Adrenal gland (tissue), 12 donors: ENCODE measurements around the gene CTBP2. TPM values are rescaled to one million over a fixed set of nuclear protein-coding genes. Genes with fewer than 3 reads are reported as not detected.
"Not testable (repeated sequence)": the region's sequence is repeated elsewhere in the genome, so short reads cannot be mapped to it uniquely, and the experiment has no call there.

Source experiments
- DNase-seq, 7 donors: peaks; one replicate each; pipeline ENCODE4 v3.0.0-alpha.2; 2019 to 2020
- H3K27ac ChIP-seq, 5 donors: fragments of 200-600 bp; sonication (generic) in 4 of 5; 1 replicate in 3 of 5; 2 replicates in 2 of 5; pipeline versions ENCODE4 v1.5.1 to v1.8.0; 2016 to 2020; ENCODE audit warnings: mild to moderate bottlenecking in 1 of 5
- H3K27me3 ChIP-seq: fragments of 200-600 bp; 2 replicates; pipeline ENCODE4 v1.8.0; 2021
- H3K36me3 ChIP-seq, 2 donors: fragments of 200-600 bp; replicated peaks in 1 of 2; 1 replicate in 1 of 2; 2 replicates in 1 of 2; pipeline versions ENCODE4 v1.5.1 to v1.8.0; 2018 to 2022
- H3K4me1 ChIP-seq, 2 donors: fragments of 200-600 bp; replicated peaks in 1 of 2; 1 replicate in 1 of 2; 2 replicates in 1 of 2; pipeline versions ENCODE4 v1.5.1 to v1.8.0; 2018 to 2021
- H3K4me3 ChIP-seq, 4 donors: fragments of 200-600 bp; sonication (generic) in 3 of 4; one replicate each; pipeline ENCODE4 v1.5.1; 2016 to 2018
- H3K9me3 ChIP-seq, 3 donors: fragments of 200-600 bp; sonication (generic) in 1 of 3; replicated peaks in 1 of 3; 1 replicate in 2 of 3; 2 replicates in 1 of 3; pipeline versions ENCODE4 v1.5.1 to v1.8.0; 2016 to 2021
- POLR2A ChIP-seq, 2 donors: fragments of 450-650 bp; IDR thresholded peaks; one replicate each; pipeline ENCODE4 v1.6.1; 2017; ENCODE audit warnings: antibody characterized with exemption in 2 of 2, mild to moderate bottlenecking in 2 of 2, moderate library complexity in 1 of 2
- WGBS, 4 donors: extraction: QIAGEN DNeasy Blood & Tissue Kit in 2 of 4; methylation state at CpG; one replicate each; pipeline versions ENCODE4 v1.1.5 to v1.1.7; 2013 to 2017; 5-methylcytosine and 5-hydroxymethylcytosine counted together
- intact Hi-C, 2 donors: fragments of 100-400 bp; cut with DNase I; formaldehyde crosslinking; loops; one replicate each; pipeline versions ENCODE4 v1.14.1 to v1.15.0; 2022 to 2023
- polyA plus RNA-seq, 3 donors: library from polyadenylated mRNA; stranded (reverse); fragments of 200-250 nt in 2 of 3; fragments of 350-450 nt in 1 of 3; fragmentation: Illumina TruSeq in 1 of 3; extraction: RNeasy Lipid Tissue Mini Kit (QIAGEN cat#74804) in 1 of 3; gene quantifications; one replicate each; pipeline ENCODE4 v1.2.3, GENCODE V29; 2013 to 2014
- total RNA-seq, 9 donors: library from RNA; depleted of rRNA in 4 of 9; stranded (reverse); fragments of >200 nt in 4 of 9; fragments of 120-200 nt in 1 of 9; fragmentation: NEBNext Ultra II Directional in 1 of 9; extraction: Animal tissue kit (Norgen Biotek cat#: 25700) in 1 of 9; gene quantifications; one replicate each; pipeline versions ENCODE4 v1.1.0 to v1.2.4, GENCODE V29; 2013 to 2023
- TF ChIP-seq, protein P1 (sequence below), 6 experiments: fragments of 450-650 bp in 4 of 6; fragments of 200-600 bp in 2 of 6; sonication (generic) in 1 of 6; IDR thresholded peaks; 1 replicate in 5 of 6; 2 replicates in 1 of 6; pipeline versions ENCODE4 v1.5.1 to v1.8.0; 2016 to 2021; ENCODE audit warnings: antibody characterized with exemption in 6 of 6, mild to moderate bottlenecking in 2 of 6, moderate library complexity in 1 of 6
- donor health status: healthy with polysubstance abuse.
- donor health status: Bipolar disorder and iron deficiency.
- donor health status: DM: yes; HTN: yes; CAD: no.
- donor health status: DM: no; HTN: no; CAD: no.
- donor health status: DM: no; HTN: no; CAD: no.
- donor health status: DM: yes; HTN: yes; CAD: no.

Gene CTBP2
- total and polyA plus RNA-seq, 12 donors: 25.3 to 66.5 (median 45.7) TPM

- Histone ChIP-seq H3K4me1 (peaks cover 5 to 7% of the 10 kb centered on the region in 2 donors), H3K36me3 (no peaks in the 10 kb centered on the region), H3K9me3 (no peaks in the 10 kb centered on the region), H3K27me3 (no peaks in the 10 kb centered on the region), H3K4me3 (no peak overlapping the region), H3K27ac (no peak overlapping the region)
- no peak for TF ChIP-seq POLR2A (IDR thresholded peaks at IDR 0.05)
- TF ChIP-seq, protein P1, sequence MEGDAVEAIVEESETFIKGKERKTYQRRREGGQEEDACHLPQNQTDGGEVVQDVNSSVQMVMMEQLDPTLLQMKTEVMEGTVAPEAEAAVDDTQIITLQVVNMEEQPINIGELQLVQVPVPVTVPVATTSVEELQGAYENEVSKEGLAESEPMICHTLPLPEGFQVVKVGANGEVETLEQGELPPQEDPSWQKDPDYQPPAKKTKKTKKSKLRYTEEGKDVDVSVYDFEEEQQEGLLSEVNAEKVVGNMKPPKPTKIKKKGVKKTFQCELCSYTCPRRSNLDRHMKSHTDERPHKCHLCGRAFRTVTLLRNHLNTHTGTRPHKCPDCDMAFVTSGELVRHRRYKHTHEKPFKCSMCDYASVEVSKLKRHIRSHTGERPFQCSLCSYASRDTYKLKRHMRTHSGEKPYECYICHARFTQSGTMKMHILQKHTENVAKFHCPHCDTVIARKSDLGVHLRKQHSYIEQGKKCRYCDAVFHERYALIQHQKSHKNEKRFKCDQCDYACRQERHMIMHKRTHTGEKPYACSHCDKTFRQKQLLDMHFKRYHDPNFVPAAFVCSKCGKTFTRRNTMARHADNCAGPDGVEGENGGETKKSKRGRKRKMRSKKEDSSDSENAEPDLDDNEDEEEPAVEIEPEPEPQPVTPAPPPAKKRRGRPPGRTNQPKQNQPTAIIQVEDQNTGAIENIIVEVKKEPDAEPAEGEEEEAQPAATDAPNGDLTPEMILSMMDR (IDR thresholded peaks at IDR 0.05): no peak
- intact Hi-C loops: loop anchor here in 1 of 2 donors (10.0 kb wide), 1 partner anchor 171 kb away; no protein-coding TSS in a partner anchor
- DNase-seq: no peak
- 58 to 65% (median 61%) methylated on average over 5 of the region's 5 CpGs for WGBS, 4 donors
Observed at GRCh38 chr10:125163803-125164202, 3.4 kb upstream of the CTBP2 start.

GRCh38 chr10:125163312-125163711, 2.9 kb upstream of the CTBP2 start:
- intact Hi-C loops: loop anchor here in 1 of 2 donors (10.0 kb wide), 1 partner anchor 171 kb away; no protein-coding TSS in a partner anchor
- not testable (repeated sequence) for H3K4me3 ChIP-seq, H3K27ac ChIP-seq, H3K36me3 ChIP-seq, H3K9me3 ChIP-seq, H3K27me3 ChIP-seq, H3K4me1 ChIP-seq
- DNase-seq: peak in 2 of 7 donors; percentile 13 to 46
- WGBS, 4 donors: 91 to 96% (median 94%) methylated on average over 19 of the region's 19 CpGs

DNA sequence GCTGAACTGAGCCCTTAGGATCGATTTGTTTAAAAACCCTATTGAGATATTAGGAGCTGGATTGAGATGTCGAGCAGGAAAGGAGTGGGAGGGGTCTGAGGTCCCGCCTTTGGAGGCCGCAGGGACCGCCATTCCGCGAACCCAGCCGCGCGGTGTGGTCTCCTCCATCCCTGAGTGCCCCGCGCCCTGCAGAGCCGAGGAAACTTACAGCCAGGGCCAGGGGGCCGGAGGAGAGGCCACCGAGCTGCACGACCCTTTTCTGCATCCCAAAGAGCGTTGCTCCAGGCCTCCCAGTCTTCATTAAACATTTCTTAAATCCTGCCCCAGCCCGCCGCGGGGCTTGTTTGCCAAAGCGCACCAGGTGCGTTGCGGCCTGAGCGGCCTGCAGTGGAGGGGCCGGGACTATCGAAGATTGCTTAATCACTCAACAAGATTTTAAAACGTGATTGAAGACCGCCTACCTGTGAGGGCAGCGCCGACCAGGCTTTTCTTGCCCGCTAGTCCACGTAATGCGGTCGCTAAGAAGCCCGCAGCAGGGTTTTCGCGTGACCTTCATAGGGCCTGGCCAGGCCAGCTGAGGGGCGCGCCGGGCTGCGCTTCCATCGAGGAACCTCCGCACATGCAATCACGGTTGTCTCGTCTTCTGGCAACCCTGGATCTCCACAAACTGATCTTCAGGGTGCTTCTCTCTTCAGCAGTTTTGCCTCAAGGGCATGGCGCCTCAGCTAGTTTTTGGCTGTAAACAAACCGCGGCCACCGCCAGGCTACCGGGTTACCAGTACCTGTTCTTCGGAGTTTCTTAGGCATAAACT, 2.0 kb upstream of the CTBP2 start:
- TF ChIP-seq, protein P1 (IDR thresholded peaks at IDR 0.05): no peak
- TF ChIP-seq POLR2A (IDR thresholded peaks at IDR 0.05): no peak
- peak in 3 of 7 donors; percentile 23 to 52 (median 26) for DNase-seq
- 76 to 82% (median 78%) methylated on average over 20 to 51 of the region's 51 CpGs for WGBS, 4 donors
- H3K9me3 ChIP-seq: no peaks in the 10 kb centered on the region
- no peaks in the 10 kb centered on the region for H3K27me3 ChIP-seq
- intact Hi-C loops: loop anchor here in 1 of 2 donors (10.0 kb wide), 1 partner anchor 172 kb away; no protein-coding TSS in a partner anchor
- no peaks in the 10 kb centered on the region for H3K36me3 ChIP-seq
- H3K27ac ChIP-seq: peak overlapping the region in 3 of 5 donors; percentile 88 to 99 (median 96)
- H3K4me1 ChIP-seq: peaks cover 16 to 18% of the 10 kb centered on the region in 2 donors
- peak overlapping the region in 2 of 4 donors; percentile 75 to 97 for H3K4me3 ChIP-seq

DNA sequence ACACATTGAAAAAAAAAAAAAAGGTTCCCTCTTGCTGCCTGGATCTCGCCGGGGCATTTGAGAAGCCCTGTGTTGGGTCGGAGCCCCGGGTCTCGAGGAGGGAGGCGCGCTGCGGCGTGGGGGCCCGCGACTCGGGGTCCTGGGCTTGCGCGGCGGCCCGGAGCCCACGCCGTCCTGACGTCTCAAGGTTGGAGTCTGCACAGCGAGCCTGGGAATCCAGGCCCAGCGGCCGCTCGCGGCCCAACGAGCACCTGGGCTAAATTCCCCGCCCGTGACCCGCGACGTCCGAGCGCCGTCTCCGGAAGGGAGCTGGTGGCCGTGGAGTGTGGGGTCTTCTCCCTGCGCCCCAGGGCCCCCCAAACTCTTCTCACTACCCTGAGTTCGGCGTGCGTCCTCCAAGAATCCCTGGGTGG, 1.4 kb upstream of the CTBP2 start:
- H3K27ac ChIP-seq: peak overlapping the region; percentile 35 to 99 (median 88)
- intact Hi-C loops: loop anchor here in 1 of 2 donors (10.0 kb wide), 1 partner anchor 173 kb away; no protein-coding TSS in a partner anchor
- no peaks in the 10 kb centered on the region for H3K9me3 ChIP-seq
- 1 to 8% (median 3%) methylated on average over 9 to 39 of the region's 39 CpGs for WGBS, 4 donors
- TF ChIP-seq, protein P1 (IDR thresholded peaks at IDR 0.05): no peak
- no peak for TF ChIP-seq POLR2A (IDR thresholded peaks at IDR 0.05)
- peaks cover 22 to 24% of the 10 kb centered on the region in 2 donors for H3K4me1 ChIP-seq
- H3K36me3 ChIP-seq: no peaks in the 10 kb centered on the region
- peak in 1 of 7 donors; percentile 41 for DNase-seq
- H3K4me3 ChIP-seq: peak overlapping the region in 3 of 4 donors; percentile 27 to 97 (median 75)
- no peaks in the 10 kb centered on the region for H3K27me3 ChIP-seq
